ENCODE data around the gene ITGAL.
"Not testable (repeated sequence)": the region's sequence is repeated elsewhere in the genome, so short reads cannot be mapped to it uniquely, and the experiment has no call there.

The ITGAL gene
- 304 to 674 (median 487) reads per million in 3 experiments for total RNA-seq

GRCh38 chr16:30472328-30472942 is at the start of gene ITGAL:
TSS of gene ITGAL (plus strand) at chr16:30472742. CDS start at chr16:30472838, 96 bp downstream.
- DNase-seq, result peak; percentile 89

- no peak for DNase-seq
Measured at GRCh38 chr16:30428055-30428454, 44.5 kb upstream of the ITGAL start.

- DNase-seq, result no peak
Measured at GRCh38 chr16:30429418-30429677, 43.2 kb upstream of the ITGAL start.

- DNase-seq, result peak; percentile 98
Measured at GRCh38 chr16:30429678-30430427, 42.7 kb upstream of the ITGAL start, which contains the start of gene DCTPP1. TSS of gene DCTPP1 (minus strand) at chr16:30430030. CDS start at chr16:30429980, 50 bp downstream.

- DNase-seq, result no peak
Measured at GRCh38 chr16:30430428-30430970, 42.0 kb upstream of the ITGAL start.

GRCh38 chr16:30434852-30435251 is 37.7 kb upstream of the ITGAL start:
- DNase-seq, result no peak

GRCh38 chr16:30437511-30438046 is 35.0 kb upstream of the ITGAL start:
- no peak for DNase-seq

GRCh38 chr16:30438835-30439234 is 33.7 kb upstream of the ITGAL start:
- no peak for DNase-seq

- DNase-seq, result no peak
Measured at GRCh38 chr16:30439720-30440348, 32.7 kb upstream of the ITGAL start.

GRCh38 chr16:30443631-30444030 is 28.9 kb upstream of the ITGAL start:
- DNase-seq, result no peak

- no peak for DNase-seq
Measured at GRCh38 chr16:30444231-30445148, 28.1 kb upstream of the ITGAL start.

- DNase-seq, result no peak
Measured at GRCh38 chr16:30445149-30445407, 27.5 kb upstream of the ITGAL start.

GRCh38 chr16:30445408-30446202 is 26.9 kb upstream of the ITGAL start, which contains the start of gene SEPHS2:
TSS of gene SEPHS2 (minus strand) at chr16:30445874. CDS start at chr16:30445727, 147 bp downstream.
- peak; percentile 93 for DNase-seq

GRCh38 chr16:30446203-30446595 is 26.3 kb upstream of the ITGAL start:
- no peak for DNase-seq

GRCh38 chr16:30447512-30448226 is 24.9 kb upstream of the ITGAL start:
- DNase-seq, result no peak

GRCh38 chr16:30449116-30449435 is 23.5 kb upstream of the ITGAL start:
- no peak for DNase-seq

- DNase-seq, result not testable (repeated sequence)
Measured at GRCh38 chr16:30452709-30453580, 19.6 kb upstream of the ITGAL start.

- no peak for DNase-seq
Measured at GRCh38 chr16:30456302-30456701, 16.2 kb upstream of the ITGAL start.

- no peak for DNase-seq
Measured at GRCh38 chr16:30457256-30457655, 15.3 kb upstream of the ITGAL start.

All from central memory CD4-positive, alpha-beta T cell (primary cell).